ENCODE results near the gene ANGPTL8.
A peak's percentile ranks its signal among the peaks of the same experiment; 100 is the strongest.

The ANGPTL8 gene

GRCh38 chr19:11204076-11204602, 35.3 kb upstream of the ANGPTL8 start:
- no peak for DNase-seq

GRCh38 chr19:11204943-11205349, 34.5 kb upstream of the ANGPTL8 start:
- no peak for DNase-seq

GRCh38 chr19:11205939-11206570, 33.4 kb upstream of the ANGPTL8 start:
- DNase-seq, result no peak

- no peak for DNase-seq
Observed at GRCh38 chr19:11208561-11209471, 30.6 kb upstream of the ANGPTL8 start.

- DNase-seq, result no peak
Observed at GRCh38 chr19:11209839-11210655, 29.4 kb upstream of the ANGPTL8 start.

GRCh38 chr19:11210656-11210928, 28.8 kb upstream of the ANGPTL8 start:
- no peak for DNase-seq

GRCh38 chr19:11214387-11214786, 25.0 kb upstream of the ANGPTL8 start:
- DNase-seq, result no peak

- DNase-seq, result no peak
Observed at GRCh38 chr19:11221082-11221598, 18.3 kb upstream of the ANGPTL8 start.

GRCh38 chr19:11223200-11223599, 16.2 kb upstream of the ANGPTL8 start:
- DNase-seq, result no peak

GRCh38 chr19:11224429-11224828, 15.0 kb upstream of the ANGPTL8 start:
- DNase-seq, result no peak

GRCh38 chr19:11225172-11225571, 14.2 kb upstream of the ANGPTL8 start:
- DNase-seq, result no peak

GRCh38 chr19:11225815-11226214, 13.6 kb upstream of the ANGPTL8 start:
- no peak for DNase-seq

- no peak for DNase-seq
Observed at GRCh38 chr19:11226716-11227166, 12.7 kb upstream of the ANGPTL8 start.

- DNase-seq, result peak in 1 of 2 experiments; percentile 4
Observed at GRCh38 chr19:11227195-11227886, 12.1 kb upstream of the ANGPTL8 start.

GRCh38 chr19:11230621-11231386, 8.6 kb upstream of the ANGPTL8 start:
- no peak for DNase-seq

GRCh38 chr19:11232555-11232954, 6.9 kb upstream of the ANGPTL8 start:
- no peak for DNase-seq

- DNase-seq, result no peak
Observed at GRCh38 chr19:11233073-11233472, 6.3 kb upstream of the ANGPTL8 start.

- no peak for DNase-seq
Observed at GRCh38 chr19:11234486-11235075, 4.8 kb upstream of the ANGPTL8 start.

GRCh38 chr19:11236324-11237301, 2.8 kb upstream of the ANGPTL8 start:
- DNase-seq, result no peak

- no peak for DNase-seq
Observed at GRCh38 chr19:11237321-11237720, 2.1 kb upstream of the ANGPTL8 start.
